Brain microvascular endothelial cell (primary cell): ENCODE results near the gene WNT9A.

ENCODE experiments used
- DNase-seq: peaks from one replicate; pipeline ENCODE4 v3.0.0-alpha.2; 2020
- H3K27ac ChIP-seq: fragments of 250-450 bp; sonication (Bioruptor Pico); 2 replicates; pipeline ENCODE4 v1.5.1; 2020; ENCODE audit warnings: mild to moderate bottlenecking, moderate library complexity
- H3K27me3 ChIP-seq: fragments of 250-450 bp; sonication (Bioruptor Pico); replicated peaks from 2 replicates; pipeline ENCODE4 v1.5.1; 2020; ENCODE audit warnings: mild to moderate bottlenecking
- H3K36me3 ChIP-seq: fragments of 250-450 bp; sonication (Bioruptor Pico); replicated peaks from 2 replicates; pipeline ENCODE4 v1.5.1; 2020; ENCODE audit warnings: mild to moderate bottlenecking
- H3K4me3 ChIP-seq: 2 replicates; pipeline ENCODE4 v1.5.1; 2011; ENCODE audit warnings: low read depth, mild to moderate bottlenecking, control low read depth, low read length, moderate library complexity
- CTCF ChIP-seq: IDR thresholded peaks from 2 replicates; pipeline ENCODE4 v1.5.1; 2011; ENCODE audit warnings: low read depth, mild to moderate bottlenecking, moderate library complexity, low read length, control low read depth, inconsistent platforms; ENCODE audit errors: missing control alignments
- in situ Hi-C: cut with HindIII; loops from 2 replicates; pipeline ENCODE4 v1.10.0; 2017; ENCODE audit warnings: low sequenced_read_pairs, low pct_ligation_motif_present

The WNT9A gene

GRCh38 chr1:227939791-227940771, 7.7 kb downstream of the WNT9A start:
- DNase-seq, result no peak
- Histone ChIP-seq H3K27ac (no peak overlapping the region), H3K36me3 (no peaks in the 10 kb centered on the region), H3K4me3 (no peak overlapping the region), H3K27me3 (no peaks in the 10 kb centered on the region)
- TF ChIP-seq CTCF, result no peak
- in situ Hi-C loops, result no loop called here

DNA sequence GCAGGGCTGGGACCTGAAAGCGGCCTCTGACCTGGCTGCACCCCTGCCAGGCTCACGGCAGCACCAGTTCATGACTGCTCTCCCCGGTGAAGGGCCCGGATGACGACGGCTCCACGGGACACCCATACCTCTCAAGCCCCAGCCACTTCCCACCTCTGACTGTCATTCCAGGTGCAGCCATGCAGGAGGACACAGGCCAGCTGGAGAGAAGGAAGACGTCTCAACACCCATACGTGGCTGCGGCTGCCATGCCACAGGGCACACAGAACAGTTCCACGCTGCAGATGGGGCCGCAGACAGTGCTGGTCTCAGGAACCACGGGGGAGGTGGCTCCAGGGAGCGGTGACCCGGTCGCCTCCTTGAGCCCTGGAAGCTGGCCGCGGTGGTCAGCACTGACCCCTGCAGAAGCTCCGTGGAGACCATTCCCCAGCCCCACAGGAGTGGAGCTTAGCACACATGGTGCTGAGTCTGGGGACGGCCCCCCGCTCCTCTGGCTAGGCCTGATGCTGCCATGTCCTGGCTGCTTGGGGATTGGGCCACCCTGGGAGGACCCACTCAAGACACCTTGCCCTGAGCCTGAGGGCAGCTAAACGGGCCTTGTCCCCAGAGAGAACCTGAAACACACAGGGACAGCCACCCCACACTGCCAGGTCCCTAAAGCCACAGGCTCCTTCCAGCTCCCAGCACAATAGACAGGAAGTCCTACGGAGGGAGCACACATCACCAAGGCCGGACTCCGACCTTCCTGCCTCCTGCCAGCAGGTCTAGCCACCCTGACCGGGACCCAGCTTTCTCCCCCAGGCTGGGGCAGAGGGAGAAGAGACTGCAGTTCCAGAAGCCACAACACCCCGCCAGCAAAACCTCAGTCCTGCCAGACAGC, 8.6 kb downstream of the WNT9A start:
- in situ Hi-C loops, result no loop called here
- no peak overlapping the region for H3K4me3 ChIP-seq
- H3K36me3 ChIP-seq, result no peaks in the 10 kb centered on the region
- H3K27me3 ChIP-seq, result no peaks in the 10 kb centered on the region
- no peak for DNase-seq
- TF ChIP-seq CTCF, result no peak
- no peak overlapping the region for H3K27ac ChIP-seq

GRCh38 chr1:227938276-227938675, 9.5 kb downstream of the WNT9A start:
- Histone ChIP-seq H3K27me3 (no peaks in the 10 kb centered on the region), H3K36me3 (no peaks in the 10 kb centered on the region), H3K27ac (no peak overlapping the region), H3K4me3 (no peak overlapping the region)
- in situ Hi-C loops, result no loop called here
- no peak for TF ChIP-seq CTCF
- DNase-seq, result no peak

DNA sequence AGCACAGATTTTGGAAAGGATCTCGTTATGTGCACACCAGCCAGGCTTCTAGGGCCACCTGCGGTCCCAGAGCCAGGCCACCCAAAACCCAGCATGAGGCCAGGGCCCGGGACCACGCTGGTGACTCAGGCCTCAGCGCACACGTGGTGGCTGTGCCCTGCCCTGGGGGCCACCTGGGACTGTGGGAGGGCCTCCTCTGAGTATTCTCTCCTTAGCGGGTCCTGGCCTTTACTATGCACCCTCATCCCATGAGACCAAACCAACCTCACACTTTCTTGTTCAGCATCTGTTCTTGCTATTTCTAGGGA, 9.9 kb downstream of the WNT9A start:
- TF ChIP-seq CTCF, result no peak
- H3K4me3 ChIP-seq, result no peak overlapping the region
- H3K36me3 ChIP-seq, result no peaks in the 10 kb centered on the region
- H3K27me3 ChIP-seq, result no peaks in the 10 kb centered on the region
- in situ Hi-C loops, result no loop called here
- no peak for DNase-seq
- H3K27ac ChIP-seq, result no peak overlapping the region

- TF ChIP-seq CTCF, result no peak
- Histone ChIP-seq H3K27ac (no peak overlapping the region), H3K27me3 (no peaks in the 10 kb centered on the region), H3K36me3 (no peaks in the 10 kb centered on the region), H3K4me3 (no peak overlapping the region)
- DNase-seq, result no peak
- in situ Hi-C loops, result no loop called here
Measured at GRCh38 chr1:227937031-227937837, 10.5 kb downstream of the WNT9A start.
